ENCODE measurements around the gene ALAS1. TPM values are rescaled to one million over a fixed set of nuclear protein-coding genes. Genes with fewer than 3 reads are reported as not detected.
"Not testable (repeated sequence)": the region's sequence is repeated elsewhere in the genome, so short reads cannot be mapped to it uniquely, and the experiment has no call there.

ALAS1 gene
- total and polyA plus RNA-seq, 2 experiments from 2014 or later = 30.4 to 33.9 TPM

DNA sequence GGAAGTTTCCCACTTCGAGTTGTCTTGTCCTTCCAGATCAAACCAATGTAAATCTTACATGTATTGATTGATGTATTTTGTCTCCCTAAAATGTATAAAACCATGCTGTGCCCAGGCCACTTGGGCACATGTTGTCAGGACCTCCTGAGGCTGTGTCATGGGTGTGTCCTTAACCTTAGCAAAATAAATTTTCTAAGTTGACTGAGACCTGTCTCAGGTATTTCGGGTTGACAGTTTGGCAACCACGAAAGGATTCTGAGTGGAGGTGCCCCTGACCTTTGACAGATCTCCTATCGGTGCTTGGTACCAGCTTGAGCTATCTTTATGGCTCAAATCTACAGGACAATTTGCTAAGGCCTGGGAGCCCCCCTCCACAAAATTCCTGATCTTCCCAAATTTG, 42.0 kb upstream of the ALAS1 start:
- Histone ChIP-seq H3K9ac (no peak overlapping the region), H3F3A (ENCODE audit: insufficient read depth) (no peaks in the 10 kb centered on the region), H4K20me1 (ENCODE audit: insufficient read depth) (no peaks in the 10 kb centered on the region), H3K4me3 (no peak overlapping the region), H3K4me2 (ENCODE audit: unreplicated experiment) (no peak overlapping the region), H3K27ac (no peak overlapping the region), H3K4me1 (ENCODE audit: insufficient read depth) (peaks cover 7% of the 10 kb centered on the region), H3K36me3 (ENCODE audit: low read depth) (no peaks in the 10 kb centered on the region), H3K9me3 (ENCODE audit: low read depth) (no peaks in the 10 kb centered on the region), H2AFZ (peak overlapping the region; percentile 20; the same call in 1 of the 2 replicates), H3K27me3 (replicated peaks; ENCODE audit: insufficient read depth) (no peaks in the 10 kb centered on the region), H3K9me2 (ENCODE audit: insufficient read depth) (no peaks in the 10 kb centered on the region), H3K79me2 (ENCODE audit: insufficient read depth) (peaks cover 19% of the 10 kb centered on the region)
- WGBS, 2 experiments (ENCODE audit: low coverage in 1 of 2, low lambda C conversion rate in 2 of 2, missing lambda C conversion rate in 2 of 2) = 78 to 80% methylated on average over 4 of the region's 4 CpGs
- no peak for TF ChIP-seq EZH2phosphoT487 (IDR thresholded peaks at IDR 0.05; ENCODE audit: insufficient read depth, low read depth)
- no peak for TF ChIP-seq EZH2 (IDR thresholded peaks at IDR 0.05; ENCODE audit: insufficient read depth, poor library complexity, severe bottlenecking)
- in situ Hi-C loops (cut with MboI) = no loop called here
- DNase-seq = no peak

DNA sequence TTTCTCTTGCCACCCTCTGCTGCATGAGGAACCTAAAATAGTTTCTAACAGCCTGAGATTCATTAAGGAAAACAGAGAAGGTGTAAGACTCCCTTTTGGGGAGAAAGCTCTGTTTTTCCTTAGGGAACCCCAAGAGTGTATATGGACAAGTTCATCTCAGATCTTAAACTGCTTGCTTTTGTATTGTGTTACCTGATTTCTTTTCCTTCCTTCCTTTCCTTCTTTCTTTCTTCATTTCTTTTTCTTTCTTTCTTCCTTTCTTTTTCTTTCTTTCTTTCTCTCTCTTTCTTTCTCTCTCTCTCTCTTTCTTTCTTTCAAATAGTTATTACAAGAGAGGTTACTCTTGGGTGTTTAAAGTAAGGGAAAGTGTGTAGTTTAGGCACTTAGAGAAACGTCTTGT, 38.5 kb upstream of the ALAS1 start:
- in situ Hi-C loops (cut with MboI) = no loop called here
- WGBS, 2 experiments (ENCODE audit: low coverage in 1 of 2, low lambda C conversion rate in 2 of 2, missing lambda C conversion rate in 2 of 2) = 26 to 35% methylated on average over 1 of the region's 1 CpG
- no peak overlapping the region for H3K4me3 ChIP-seq
- H2AFZ ChIP-seq = 0 out of 2 replicates have a peak overlapping the region, but pooled peaks have one; percentile 33
- H4K20me1 ChIP-seq (ENCODE audit: insufficient read depth) = no peaks in the 10 kb centered on the region
- no peak for DNase-seq
- no peak overlapping the region for H3K9ac ChIP-seq
- no peak overlapping the region for H3K27ac ChIP-seq
- no peaks in the 10 kb centered on the region for H3K36me3 ChIP-seq (ENCODE audit: low read depth)
- H3K9me3 ChIP-seq (ENCODE audit: low read depth) = no peaks in the 10 kb centered on the region
- H3K4me1 ChIP-seq (ENCODE audit: insufficient read depth) = no peaks in the 10 kb centered on the region
- TF ChIP-seq EZH2phosphoT487 (IDR thresholded peaks at IDR 0.05; ENCODE audit: insufficient read depth, low read depth) (no peak), EZH2 (IDR thresholded peaks at IDR 0.05; ENCODE audit: insufficient read depth, poor library complexity, severe bottlenecking) (no peak)
- no peaks in the 10 kb centered on the region for H3K79me2 ChIP-seq (ENCODE audit: insufficient read depth)
- H3K4me2 ChIP-seq (ENCODE audit: unreplicated experiment) = no peak overlapping the region
- H3K27me3 ChIP-seq (replicated peaks; ENCODE audit: insufficient read depth) = no peaks in the 10 kb centered on the region
- no peaks in the 10 kb centered on the region for H3F3A ChIP-seq (ENCODE audit: insufficient read depth)
- H3K9me2 ChIP-seq (ENCODE audit: insufficient read depth) = no peaks in the 10 kb centered on the region

- Histone ChIP-seq H3K4me1 (ENCODE audit: insufficient read depth) (no peaks in the 10 kb centered on the region), H3K9ac (no peak overlapping the region), H3K9me3 (ENCODE audit: low read depth) (no peaks in the 10 kb centered on the region), H3F3A (ENCODE audit: insufficient read depth) (peaks cover 6% of the 10 kb centered on the region; the same call in 1 of the 2 replicates), H3K27ac (no peak overlapping the region), H3K27me3 (replicated peaks; ENCODE audit: insufficient read depth) (no peaks in the 10 kb centered on the region), H4K20me1 (ENCODE audit: insufficient read depth) (no peaks in the 10 kb centered on the region), H3K4me2 (ENCODE audit: unreplicated experiment) (no peak overlapping the region), H2AFZ (no peak overlapping the region), H3K79me2 (ENCODE audit: insufficient read depth) (no peaks in the 10 kb centered on the region), H3K36me3 (ENCODE audit: low read depth) (no peaks in the 10 kb centered on the region), H3K9me2 (ENCODE audit: insufficient read depth) (no peaks in the 10 kb centered on the region), H3K4me3 (no peak overlapping the region)
- no peak for DNase-seq
- no peak for TF ChIP-seq EZH2 (IDR thresholded peaks at IDR 0.05; ENCODE audit: insufficient read depth, poor library complexity, severe bottlenecking)
- TF ChIP-seq EZH2phosphoT487 (IDR thresholded peaks at IDR 0.05; ENCODE audit: insufficient read depth, low read depth) = no peak
- WGBS, 2 experiments (ENCODE audit: low coverage in 1 of 2, low lambda C conversion rate in 2 of 2, missing lambda C conversion rate in 2 of 2) = 73 to 78% methylated on average over 7 of the region's 7 CpGs
- in situ Hi-C loops (cut with MboI) = no loop called here
Observed at GRCh38 chr3:52162250-52162872, 35.6 kb upstream of the ALAS1 start.

GRCh38 chr3:52167240-52167639, 30.7 kb upstream of the ALAS1 start:
- Histone ChIP-seq H3K4me1 (ENCODE audit: insufficient read depth) (peaks cover 11% of the 10 kb centered on the region), H3K36me3 (ENCODE audit: low read depth) (no peaks in the 10 kb centered on the region), H3K27me3 (replicated peaks; ENCODE audit: insufficient read depth) (no peaks in the 10 kb centered on the region), H4K20me1 (ENCODE audit: insufficient read depth) (no peaks in the 10 kb centered on the region), H2AFZ (no peak overlapping the region), H3K4me2 (ENCODE audit: unreplicated experiment) (no peak overlapping the region), H3K79me2 (ENCODE audit: insufficient read depth) (no peaks in the 10 kb centered on the region), H3F3A (ENCODE audit: insufficient read depth) (peaks cover 6% of the 10 kb centered on the region; the same call in 1 of the 2 replicates), H3K9ac (no peak overlapping the region), H3K27ac (no peak overlapping the region), H3K9me3 (ENCODE audit: low read depth) (no peaks in the 10 kb centered on the region), H3K4me3 (no peak overlapping the region), H3K9me2 (ENCODE audit: insufficient read depth) (no peaks in the 10 kb centered on the region)
- TF ChIP-seq EZH2 (IDR thresholded peaks at IDR 0.05; ENCODE audit: insufficient read depth, poor library complexity, severe bottlenecking) (no peak), EZH2phosphoT487 (IDR thresholded peaks at IDR 0.05; ENCODE audit: insufficient read depth, low read depth) (no peak)
- no peak for DNase-seq
- WGBS, 2 experiments (ENCODE audit: low coverage in 1 of 2, low lambda C conversion rate in 2 of 2, missing lambda C conversion rate in 2 of 2) = 32 to 39% methylated on average over 9 of the region's 9 CpGs
- in situ Hi-C loops (cut with MboI) = no loop called here

- H3K79me2 ChIP-seq (ENCODE audit: insufficient read depth); H4K20me1 ChIP-seq (ENCODE audit: insufficient read depth); H3K9me2 ChIP-seq (ENCODE audit: insufficient read depth); H3K9ac ChIP-seq; in situ Hi-C loops (cut with MboI); H3K27me3 ChIP-seq (replicated peaks; ENCODE audit: insufficient read depth); H3F3A ChIP-seq (ENCODE audit: insufficient read depth); H3K9me3 ChIP-seq (ENCODE audit: low read depth); H3K4me2 ChIP-seq (ENCODE audit: unreplicated experiment); DNase-seq; H3K27ac ChIP-seq; H2AFZ ChIP-seq; H3K4me3 ChIP-seq; H3K36me3 ChIP-seq (ENCODE audit: low read depth): not testable (repeated sequence)
- peaks cover 11% of the 10 kb centered on the region for H3K4me1 ChIP-seq (ENCODE audit: insufficient read depth)
- 84 to 90% methylated on average over 3 of the region's 3 CpGs for WGBS, 2 experiments (ENCODE audit: low coverage in 1 of 2, low lambda C conversion rate in 2 of 2, missing lambda C conversion rate in 2 of 2)
Observed at GRCh38 chr3:52170217-52170616, 27.7 kb upstream of the ALAS1 start.
